NCI-H1092 treated with DMSO at 0.1 percent for 48 hours (cell line): ENCODE measurements around the gene RAB3D.

Source experiments
- DNase-seq: peaks from one replicate; lab custom pipeline; 2025; lab: John Stamatoyannopoulos, UW

RAB3D gene

DNA sequence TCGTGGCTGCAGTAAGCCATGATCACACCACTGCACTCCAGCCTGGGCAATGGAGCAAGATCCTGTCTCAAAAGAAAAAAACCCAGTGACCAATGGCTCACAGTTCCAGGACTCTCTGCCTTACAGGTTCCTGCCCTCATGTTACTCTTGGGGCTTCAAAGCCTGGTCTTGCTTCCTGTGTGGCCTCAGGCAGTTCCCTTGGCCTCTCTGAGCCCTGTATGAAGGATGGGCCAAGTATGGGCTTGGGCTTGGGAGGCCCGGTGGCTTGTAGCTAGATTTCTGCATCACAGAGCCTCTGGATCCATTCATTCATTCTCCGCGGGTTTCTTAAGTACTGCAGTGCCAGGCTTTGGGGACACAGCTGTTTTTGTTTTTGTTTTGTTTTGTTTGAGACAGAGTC, 44.3 kb downstream of the RAB3D start:
- DNase-seq = no peak

DNA sequence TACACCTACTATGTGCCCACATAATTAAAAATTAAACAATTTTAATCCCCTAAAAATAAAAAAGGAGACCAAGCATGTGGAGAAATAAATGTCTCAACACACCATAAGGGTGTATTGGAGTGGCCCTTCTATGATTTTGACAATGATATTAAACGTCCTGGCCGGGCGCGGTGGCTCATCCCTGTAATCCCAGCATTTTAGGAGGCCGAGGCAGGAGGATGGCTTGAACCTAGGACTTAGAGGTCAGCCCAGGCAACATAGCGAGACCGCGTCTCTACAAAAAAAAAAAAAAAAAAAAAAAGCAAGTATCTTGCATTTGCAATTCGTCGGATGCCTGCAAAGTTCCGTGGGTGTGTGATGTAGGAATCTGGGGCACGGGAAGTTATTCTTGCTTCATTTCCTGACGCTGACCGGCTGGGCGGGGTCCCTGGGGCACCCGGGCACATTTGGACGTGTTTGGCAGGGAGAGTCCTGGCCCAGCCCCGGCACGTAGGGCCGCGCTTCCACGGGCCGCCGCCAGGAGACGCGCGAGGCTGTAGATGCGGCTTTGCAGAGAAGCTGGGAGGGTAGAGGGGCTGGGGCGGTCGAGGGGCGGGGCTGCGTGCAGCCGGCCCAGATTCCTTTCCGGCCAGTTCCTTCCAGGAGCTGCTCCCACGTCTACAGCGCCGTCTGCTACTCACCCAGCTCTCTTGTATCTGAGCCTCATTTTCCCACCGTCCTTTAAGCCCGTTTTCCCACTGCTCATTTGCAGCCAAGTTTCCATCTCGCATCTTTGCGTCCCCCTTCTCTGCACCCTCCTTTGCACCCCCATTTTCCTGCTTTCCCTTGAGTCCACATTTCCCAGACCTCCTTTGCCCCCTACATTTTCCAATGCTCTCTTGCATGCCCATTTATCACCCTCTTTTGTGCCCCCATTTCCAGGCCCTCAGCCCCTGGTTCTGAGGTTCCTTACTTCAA, 45.7 kb downstream of the RAB3D start:
- DNase-seq = peak; percentile 73

- no peak for DNase-seq
These were observed 47.5 kb downstream of the RAB3D start for GRCh38 chr19:11291991-11292390.

- DNase-seq = no peak
These were observed 48.0 kb downstream of the RAB3D start for GRCh38 chr19:11291415-11291814.

DNA sequence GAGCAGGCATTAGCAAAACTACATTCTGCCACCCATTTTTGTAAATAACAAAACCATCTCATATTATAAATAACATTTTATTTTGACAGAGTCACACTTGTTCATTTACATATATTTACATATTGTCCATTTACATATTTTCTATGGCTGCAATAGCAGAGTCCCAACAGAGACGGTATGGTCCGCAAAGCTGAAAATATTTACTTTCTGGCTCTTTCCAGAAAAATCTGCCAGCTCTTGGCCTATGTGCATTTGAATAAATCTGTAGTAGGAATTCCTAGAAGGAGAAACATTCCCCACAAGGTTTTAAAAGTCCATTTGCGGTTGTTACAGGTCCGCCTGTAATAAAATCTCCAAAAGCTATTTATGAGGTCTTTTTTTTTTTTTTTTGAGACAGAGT, 49.2 kb downstream of the RAB3D start:
- no peak for DNase-seq

- no peak for DNase-seq
These were observed 51.1 kb downstream of the RAB3D start for GRCh38 chr19:11288349-11288748.

DNA sequence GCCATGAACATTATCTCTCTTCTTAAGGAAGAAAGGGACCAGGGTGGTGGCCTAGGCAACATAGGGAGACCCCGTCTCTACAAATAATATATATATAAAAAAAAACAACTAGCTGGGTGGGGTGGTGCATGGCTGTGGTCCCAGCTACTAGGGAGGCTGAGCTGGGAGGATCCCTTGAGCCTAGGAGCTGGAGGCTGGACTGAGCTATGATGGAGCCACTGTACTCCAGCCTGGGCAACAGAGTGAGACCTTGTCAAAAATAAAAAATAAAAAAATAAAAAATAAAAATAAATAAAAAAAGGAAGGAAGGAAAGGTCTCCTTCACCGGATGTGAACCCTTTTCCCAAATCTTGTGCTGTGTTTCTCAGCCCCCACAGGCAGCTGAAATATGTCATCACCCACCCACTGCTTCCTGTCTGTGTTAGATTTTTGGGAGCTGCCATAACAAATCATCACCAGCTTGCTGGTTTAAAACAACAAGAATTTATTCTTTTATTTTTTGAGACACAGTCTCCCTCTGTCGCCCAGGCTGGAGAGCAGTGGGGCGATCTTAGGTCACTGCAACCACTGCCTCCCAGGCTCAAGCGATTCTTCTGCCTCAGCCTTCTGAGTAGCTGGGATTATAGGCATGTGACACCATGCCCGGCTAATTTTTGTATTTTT, 53.0 kb downstream of the RAB3D start:
- DNase-seq = no peak

DNA sequence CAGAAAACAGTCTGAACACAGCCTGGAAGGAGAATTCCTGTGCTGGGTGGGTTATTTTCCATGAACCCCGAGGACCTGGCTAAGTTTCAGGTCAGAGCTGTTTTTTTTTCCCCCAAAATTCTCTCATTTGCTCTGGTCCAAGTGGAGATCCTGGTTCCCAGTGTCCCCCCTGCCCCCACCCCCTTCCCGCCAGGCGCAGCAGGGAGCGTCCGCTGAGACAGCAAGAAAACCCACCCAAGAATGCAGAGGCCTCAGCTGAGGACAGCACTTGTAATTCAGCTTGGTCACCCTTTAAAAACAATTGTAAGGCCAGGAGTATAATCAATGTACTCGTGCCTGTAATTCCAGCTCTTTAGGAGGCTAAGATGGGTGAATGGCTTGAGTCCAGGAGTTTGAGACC, 54.9 kb downstream of the RAB3D start:
- DNase-seq = no peak

DNA sequence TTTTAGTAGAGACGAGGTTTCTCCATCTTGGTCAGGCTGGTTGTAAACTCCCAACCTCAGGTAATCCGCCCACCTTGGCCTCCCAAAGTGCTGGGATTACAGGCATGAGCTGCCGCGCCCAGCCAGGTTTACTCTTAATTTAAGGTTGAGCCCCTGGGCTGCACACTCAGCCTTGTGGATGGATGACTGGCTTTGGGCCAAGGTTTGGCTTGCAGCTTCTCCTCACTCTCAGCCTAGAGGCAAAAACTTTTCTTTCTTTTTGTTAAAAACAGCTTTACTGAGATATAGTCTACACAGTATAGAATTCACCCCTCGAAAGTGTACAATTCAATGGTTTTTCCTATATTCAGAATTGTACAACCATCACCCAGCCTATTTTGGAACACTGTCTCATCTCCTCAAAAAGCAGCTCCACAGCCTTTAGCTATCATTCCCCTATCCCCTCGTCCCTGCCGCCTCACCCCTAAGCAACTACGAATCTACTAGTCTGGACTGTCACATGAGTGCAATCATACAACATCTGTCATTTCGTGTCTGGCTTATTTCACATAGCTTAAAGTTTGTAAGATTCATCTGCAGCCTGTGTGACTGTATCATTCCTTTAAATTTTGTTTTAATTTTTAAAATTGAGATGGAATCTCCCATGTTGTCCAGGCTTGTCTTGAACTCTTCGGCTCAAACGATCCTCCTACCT, 58.0 kb downstream of the RAB3D start:
- DNase-seq = no peak

GRCh38 chr19:11279505-11280236, 59.8 kb downstream of the RAB3D start:
- no peak for DNase-seq

- no peak for DNase-seq
These were observed 60.8 kb downstream of the RAB3D start for GRCh38 chr19:11278670-11279069.

DNA sequence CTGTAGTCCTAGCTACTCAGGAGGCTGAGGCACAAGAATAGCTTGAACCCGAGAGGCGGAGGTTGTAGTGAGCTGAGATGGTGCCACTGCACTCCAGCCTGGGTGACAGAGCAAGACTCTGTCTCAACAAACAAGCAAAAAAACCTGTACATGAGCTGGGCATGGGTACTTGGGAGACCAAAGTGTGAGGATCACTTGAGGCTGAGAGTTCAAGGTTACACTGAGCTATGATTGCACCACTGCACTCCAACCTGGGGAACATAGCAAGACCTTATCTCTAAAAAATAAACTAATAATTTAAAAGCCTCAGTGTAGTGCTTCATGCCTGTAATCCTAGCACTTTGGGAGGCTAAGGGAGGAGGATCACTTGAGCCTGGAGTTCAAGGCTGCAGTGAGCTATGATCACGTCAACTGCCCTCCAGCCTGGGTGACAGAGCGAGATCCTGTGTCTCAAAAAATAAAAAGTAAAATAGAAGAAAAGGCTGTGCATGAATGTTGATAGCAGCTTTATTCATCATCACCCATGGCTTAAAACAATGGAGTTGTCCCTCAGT, 64.8 kb downstream of the RAB3D start:
- DNase-seq = no peak

DNA sequence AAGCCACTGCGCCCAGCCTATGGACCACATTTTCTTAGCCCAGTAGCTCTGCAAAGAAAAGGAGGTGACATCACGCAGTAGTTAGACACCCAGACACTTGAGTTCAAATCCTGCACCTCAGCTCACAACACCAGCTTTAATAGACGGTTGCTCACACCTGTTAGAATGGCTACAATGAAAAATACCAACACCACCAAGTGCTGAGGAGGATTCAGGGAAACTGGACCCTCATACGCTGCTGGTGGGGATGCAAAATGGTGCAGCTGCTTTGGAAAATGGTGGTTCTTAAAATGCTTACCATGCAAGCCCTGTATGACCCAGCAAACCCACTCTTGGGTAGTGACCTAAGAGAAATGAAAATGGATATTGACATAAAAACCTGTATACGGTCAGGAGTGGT, 65.5 kb downstream of the RAB3D start:
- no peak for DNase-seq

DNA sequence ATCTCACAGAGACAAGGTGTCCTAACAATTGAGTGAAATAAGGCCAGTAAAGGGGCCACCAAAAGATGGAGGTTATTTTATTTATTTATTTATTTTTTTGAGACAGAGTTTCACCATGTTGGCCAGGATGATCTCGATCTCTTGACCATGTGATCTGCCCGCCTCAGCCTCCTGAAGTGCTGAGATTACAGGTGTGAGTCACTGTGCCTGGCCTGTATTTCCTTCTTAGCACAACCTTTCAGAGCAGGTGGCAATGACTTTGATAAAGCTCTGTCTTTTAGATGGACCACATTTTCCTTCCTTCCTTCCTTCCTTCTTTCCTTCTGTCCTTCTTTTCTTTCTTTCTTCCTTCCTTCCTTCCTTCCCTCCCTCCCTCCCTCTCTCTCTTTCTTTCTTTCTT, 66.2 kb downstream of the RAB3D start:
- no peak for DNase-seq
